ENCODE data around the gene DFFB. TPM values are rescaled to one million over a fixed set of nuclear protein-coding genes. Genes with fewer than 3 reads are reported as not detected.

DFFB gene
- total and polyA plus RNA-seq, 2 experiments from 2014 or later, result 5.5 to 6.2 TPM

DNA sequence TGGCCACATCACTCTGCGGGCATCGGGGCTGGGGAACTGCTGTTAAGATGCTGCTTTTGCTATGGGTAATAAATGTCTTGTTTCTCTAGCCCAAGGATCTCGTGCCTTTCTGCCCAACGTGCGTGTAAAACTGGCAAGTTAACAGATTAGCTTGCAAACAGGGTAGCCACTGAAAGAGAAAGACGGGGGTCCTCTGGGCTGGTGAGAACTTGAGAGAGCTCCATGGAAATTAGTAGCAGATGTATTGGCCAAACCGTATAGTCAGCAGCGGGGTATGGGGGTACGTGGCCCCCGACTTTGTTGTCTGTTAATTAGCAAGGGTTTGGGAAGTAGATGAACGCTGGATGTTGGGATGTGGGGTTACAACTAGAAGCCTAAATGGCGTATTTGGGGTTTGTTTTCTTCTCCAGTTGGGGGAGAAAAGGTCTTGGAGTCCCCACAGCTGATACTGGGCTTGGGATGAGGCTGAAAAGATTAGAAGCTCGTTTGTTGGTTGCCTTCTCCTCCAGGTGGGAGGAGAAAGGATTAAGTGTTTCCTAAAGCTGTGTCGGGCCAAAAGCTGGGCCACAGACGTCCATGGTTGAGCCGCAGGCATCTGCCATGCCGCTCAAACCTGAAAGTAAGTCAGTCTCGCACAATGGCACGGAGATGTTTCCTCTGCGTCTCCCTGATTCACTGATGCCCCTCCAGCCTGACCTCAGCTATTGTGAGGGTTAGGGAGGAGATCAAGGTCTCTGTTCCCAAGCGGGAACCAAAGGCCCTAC is 75.1 kb downstream of the DFFB start:
- no peak overlapping the region for H3K27ac ChIP-seq
- no peak overlapping the region for H3K4me2 ChIP-seq
- no peaks in the 10 kb centered on the region for H3K9me2 ChIP-seq (replicated peaks; ENCODE audit: insufficient read depth)
- H3K27me3 ChIP-seq, result peaks cover 16% of the 10 kb centered on the region
- no peaks in the 10 kb centered on the region for H3K79me2 ChIP-seq
- TF ChIP-seq, protein P1, sequence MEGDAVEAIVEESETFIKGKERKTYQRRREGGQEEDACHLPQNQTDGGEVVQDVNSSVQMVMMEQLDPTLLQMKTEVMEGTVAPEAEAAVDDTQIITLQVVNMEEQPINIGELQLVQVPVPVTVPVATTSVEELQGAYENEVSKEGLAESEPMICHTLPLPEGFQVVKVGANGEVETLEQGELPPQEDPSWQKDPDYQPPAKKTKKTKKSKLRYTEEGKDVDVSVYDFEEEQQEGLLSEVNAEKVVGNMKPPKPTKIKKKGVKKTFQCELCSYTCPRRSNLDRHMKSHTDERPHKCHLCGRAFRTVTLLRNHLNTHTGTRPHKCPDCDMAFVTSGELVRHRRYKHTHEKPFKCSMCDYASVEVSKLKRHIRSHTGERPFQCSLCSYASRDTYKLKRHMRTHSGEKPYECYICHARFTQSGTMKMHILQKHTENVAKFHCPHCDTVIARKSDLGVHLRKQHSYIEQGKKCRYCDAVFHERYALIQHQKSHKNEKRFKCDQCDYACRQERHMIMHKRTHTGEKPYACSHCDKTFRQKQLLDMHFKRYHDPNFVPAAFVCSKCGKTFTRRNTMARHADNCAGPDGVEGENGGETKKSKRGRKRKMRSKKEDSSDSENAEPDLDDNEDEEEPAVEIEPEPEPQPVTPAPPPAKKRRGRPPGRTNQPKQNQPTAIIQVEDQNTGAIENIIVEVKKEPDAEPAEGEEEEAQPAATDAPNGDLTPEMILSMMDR (IDR thresholded peaks at IDR 0.05; ENCODE audit: poor library complexity), result no peak
- TF ChIP-seq EZH2 (IDR thresholded peaks at IDR 0.05; ENCODE audit: borderline replicate concordance) (no peak), EZH2phosphoT487 (IDR thresholded peaks at IDR 0.05; ENCODE audit: low read depth, severe bottlenecking, unreplicated experiment) (no peak)
- no peaks in the 10 kb centered on the region for H3K4me1 ChIP-seq (ENCODE audit: insufficient read depth)
- DNase-seq (ENCODE audit: low spot score), result no peak
- no peak overlapping the region for H3K4me3 ChIP-seq
- no peaks in the 10 kb centered on the region for H3K36me3 ChIP-seq (replicated peaks; ENCODE audit: insufficient read depth, low read depth)
- H4K20me1 ChIP-seq (ENCODE audit: insufficient read depth, poor library complexity, severe bottlenecking), result no peaks in the 10 kb centered on the region
- H3K9me3 ChIP-seq (ENCODE audit: low read depth), result no peaks in the 10 kb centered on the region
- 78% methylated on average over 21 of the region's 21 CpGs for WGBS (ENCODE audit: low lambda C conversion rate, missing lambda C conversion rate)
- H2AFZ ChIP-seq, result no peak overlapping the region

Other genes starting within 250 kb of the DFFB start
- gene MEGF6, start 246.0 kb upstream of the DFFB start, total RNA-seq, result 9.6 and 11.6 TPM in 2 replicates
- gene MEGF6, start 246.0 kb upstream of the DFFB start, polyA plus RNA-seq, result 21.9 and 23.5 TPM in 2 replicates
- 57.9 and 61.7 TPM in 2 replicates for gene TPRG1L, start 232.5 kb upstream of the DFFB start, total RNA-seq
- 53.4 and 74.1 TPM in 2 replicates for gene TPRG1L, start 232.5 kb upstream of the DFFB start, polyA plus RNA-seq
- 14.3 and 14.7 TPM in 2 replicates for gene WRAP73, start 207.4 kb upstream of the DFFB start, total RNA-seq
- gene WRAP73, start 207.4 kb upstream of the DFFB start, polyA plus RNA-seq, result 23.5 and 28.8 TPM in 2 replicates
- 0.16 and 0.47 TPM in 2 replicates for gene TP73, start 205.0 kb upstream of the DFFB start, total RNA-seq
- gene TP73, start 205.0 kb upstream of the DFFB start, polyA plus RNA-seq, result 0.27 and 1.4 TPM in 2 replicates
- 0.17 and 0.72 TPM in 2 replicates for gene CCDC27, start 105.0 kb upstream of the DFFB start, total RNA-seq
- 0.59 and 0.73 TPM in 2 replicates for gene CCDC27, start 105.0 kb upstream of the DFFB start, polyA plus RNA-seq
- gene SMIM1, start 84.7 kb upstream of the DFFB start, total RNA-seq, result 21.0 and 33.6 TPM in 2 replicates
- gene SMIM1, start 84.7 kb upstream of the DFFB start, polyA plus RNA-seq, result 116 and 118 TPM in 2 replicates
- 27.3 and 36.2 TPM in 2 replicates for gene LRRC47, start 61.0 kb upstream of the DFFB start, total RNA-seq
- gene LRRC47, start 61.0 kb upstream of the DFFB start, polyA plus RNA-seq, result 37.4 and 38.8 TPM in 2 replicates
- 7.7 and 12.7 TPM in 2 replicates for gene CEP104, start 265 bp upstream of the DFFB start, total RNA-seq
- gene CEP104, start 265 bp upstream of the DFFB start, polyA plus RNA-seq, result 22.6 and 25.2 TPM in 2 replicates
- 20.7 and 26.7 TPM in 2 replicates for gene C1orf174, start 42.8 kb downstream of the DFFB start, total RNA-seq
- 23.6 and 28.9 TPM in 2 replicates for gene C1orf174, start 42.8 kb downstream of the DFFB start, polyA plus RNA-seq

Measured in hepatocyte (in vitro differentiated cells).